ENCODE results near the gene TCP11L2. TPM values are rescaled to one million over a fixed set of nuclear protein-coding genes. Genes with fewer than 3 reads are reported as not detected.
"Not testable (repeated sequence)": the region's sequence is repeated elsewhere in the genome, so short reads cannot be mapped to it uniquely, and the experiment has no call there.

The TCP11L2 gene
- total RNA-seq, 1 donor from 2014 or later, result 126 TPM

DNA sequence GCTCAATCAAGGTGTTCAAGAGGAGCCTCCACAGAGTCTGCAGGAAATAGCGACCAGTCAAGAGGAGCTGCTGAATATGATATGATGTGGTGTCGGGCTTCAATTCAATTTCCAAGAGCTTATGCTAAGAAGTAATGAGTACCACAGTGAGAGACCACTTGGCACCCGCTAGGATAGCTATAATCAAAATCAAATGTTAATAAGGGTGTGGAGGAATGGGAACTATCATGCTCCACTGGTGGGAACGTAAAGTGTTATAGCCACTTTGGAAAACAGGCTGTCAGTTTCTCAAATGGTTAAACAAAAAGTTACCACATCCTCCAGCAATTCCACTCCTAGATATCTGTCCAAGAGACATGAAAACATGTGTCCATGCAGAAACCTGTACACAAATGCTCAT, 61.7 kb downstream of the TCP11L2 start:
- Histone ChIP-seq H3K4me1 (peaks cover 7% of the 10 kb centered on the region), H3K27ac (replicated peaks) (no peak overlapping the region), H3K9me3 (replicated peaks) (no peaks in the 10 kb centered on the region), H3K4me3 (no peak overlapping the region), H3K27me3 (ENCODE audit: low read depth) (no peaks in the 10 kb centered on the region), H3K36me3 (peaks cover 36% of the 10 kb centered on the region)
- no peak for DNase-seq
- intact Hi-C loops (cut with micrococcal nuclease), result no loop called here
- TF ChIP-seq, protein P1, sequence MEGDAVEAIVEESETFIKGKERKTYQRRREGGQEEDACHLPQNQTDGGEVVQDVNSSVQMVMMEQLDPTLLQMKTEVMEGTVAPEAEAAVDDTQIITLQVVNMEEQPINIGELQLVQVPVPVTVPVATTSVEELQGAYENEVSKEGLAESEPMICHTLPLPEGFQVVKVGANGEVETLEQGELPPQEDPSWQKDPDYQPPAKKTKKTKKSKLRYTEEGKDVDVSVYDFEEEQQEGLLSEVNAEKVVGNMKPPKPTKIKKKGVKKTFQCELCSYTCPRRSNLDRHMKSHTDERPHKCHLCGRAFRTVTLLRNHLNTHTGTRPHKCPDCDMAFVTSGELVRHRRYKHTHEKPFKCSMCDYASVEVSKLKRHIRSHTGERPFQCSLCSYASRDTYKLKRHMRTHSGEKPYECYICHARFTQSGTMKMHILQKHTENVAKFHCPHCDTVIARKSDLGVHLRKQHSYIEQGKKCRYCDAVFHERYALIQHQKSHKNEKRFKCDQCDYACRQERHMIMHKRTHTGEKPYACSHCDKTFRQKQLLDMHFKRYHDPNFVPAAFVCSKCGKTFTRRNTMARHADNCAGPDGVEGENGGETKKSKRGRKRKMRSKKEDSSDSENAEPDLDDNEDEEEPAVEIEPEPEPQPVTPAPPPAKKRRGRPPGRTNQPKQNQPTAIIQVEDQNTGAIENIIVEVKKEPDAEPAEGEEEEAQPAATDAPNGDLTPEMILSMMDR (IDR thresholded peaks at IDR 0.05; ENCODE audit: borderline replicate concordance), result no peak

DNA sequence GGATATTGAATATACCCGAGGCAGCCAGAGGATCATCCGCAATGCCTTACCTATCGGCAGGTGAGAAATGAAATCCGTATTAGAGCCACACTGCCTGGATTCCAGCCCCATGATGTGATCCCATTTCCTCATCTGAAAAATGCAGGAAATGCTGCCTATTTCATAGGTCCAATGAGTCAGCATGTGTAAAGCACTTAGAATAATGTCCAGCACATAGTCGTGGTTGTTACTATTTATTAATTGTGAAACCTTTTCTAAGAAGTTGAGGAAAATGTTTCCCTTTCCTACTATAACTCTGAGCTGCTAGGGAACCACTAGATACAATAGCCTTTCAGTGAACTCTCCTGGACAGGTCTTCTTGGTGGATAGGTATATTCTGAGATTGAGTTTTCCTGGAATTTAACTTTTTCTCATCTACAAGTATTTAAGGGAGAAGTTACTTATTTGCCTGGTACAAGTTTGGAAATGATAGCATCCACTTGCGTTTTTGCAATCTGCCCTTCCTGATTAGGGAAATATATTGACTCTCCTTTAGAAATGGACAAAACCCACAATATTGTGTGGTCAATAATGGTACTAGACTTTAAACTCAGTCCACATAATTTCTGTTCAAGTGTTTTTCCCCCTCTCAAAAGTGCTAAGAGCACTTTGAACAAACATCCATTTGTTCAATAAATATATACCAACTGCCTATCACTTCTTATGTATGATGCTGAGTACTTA, 67.3 kb downstream of the TCP11L2 start:
- no peak overlapping the region for H3K4me3 ChIP-seq
- DNase-seq, result no peak
- TF ChIP-seq, protein P1 (IDR thresholded peaks at IDR 0.05; ENCODE audit: borderline replicate concordance), result no peak
- no peak overlapping the region for H3K27ac ChIP-seq (replicated peaks)
- no peaks in the 10 kb centered on the region for H3K27me3 ChIP-seq (ENCODE audit: low read depth)
- intact Hi-C loops (cut with micrococcal nuclease), result no loop called here
- H3K36me3 ChIP-seq, result peaks cover 68% of the 10 kb centered on the region
- H3K9me3 ChIP-seq (replicated peaks), result no peaks in the 10 kb centered on the region
- no peaks in the 10 kb centered on the region for H3K4me1 ChIP-seq

DNA sequence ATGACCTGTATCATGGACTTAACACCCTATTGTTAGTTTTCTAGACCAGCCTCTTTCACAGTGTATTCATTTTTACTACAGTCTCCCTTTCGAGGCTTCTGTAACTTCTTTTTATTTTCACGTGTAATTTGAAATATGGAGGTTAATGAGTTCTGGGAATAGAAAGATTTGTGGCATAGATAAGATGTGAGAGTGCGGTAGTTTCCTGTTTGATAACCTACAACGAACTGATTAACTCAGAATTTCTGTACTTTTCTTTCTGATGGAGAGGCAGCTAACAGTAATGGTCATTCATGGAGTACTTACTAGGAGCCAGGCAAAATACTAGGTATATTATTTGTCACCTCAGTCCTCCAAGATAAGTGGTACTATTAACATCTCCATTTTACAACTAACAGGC, 76.3 kb downstream of the TCP11L2 start:
- TF ChIP-seq, protein P1 (IDR thresholded peaks at IDR 0.05; ENCODE audit: borderline replicate concordance), result no peak

DNA sequence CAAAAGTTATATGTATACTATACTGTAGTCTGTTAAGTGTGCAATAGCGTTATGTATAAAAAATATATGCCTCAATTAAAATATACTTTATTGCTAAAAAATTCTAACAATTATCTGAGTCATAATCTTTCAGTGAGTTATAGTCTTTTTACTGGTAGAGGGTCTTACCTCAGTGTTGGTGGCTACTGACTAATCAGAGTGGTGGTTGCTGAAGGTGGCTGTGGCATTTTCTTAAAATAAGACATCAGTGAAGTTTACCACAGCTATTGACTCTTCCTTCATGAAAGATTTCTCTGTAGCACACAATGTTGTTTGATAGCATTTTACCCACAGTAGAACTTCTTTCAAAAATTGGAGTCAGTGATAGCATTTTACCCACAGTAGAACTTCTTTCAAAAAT, 78.4 kb downstream of the TCP11L2 start:
- no peak for DNase-seq
- no peaks in the 10 kb centered on the region for H3K4me1 ChIP-seq
- no peak overlapping the region for H3K4me3 ChIP-seq
- no peaks in the 10 kb centered on the region for H3K27me3 ChIP-seq (ENCODE audit: low read depth)
- no peak overlapping the region for H3K27ac ChIP-seq (replicated peaks)
- peaks cover 11% of the 10 kb centered on the region for H3K9me3 ChIP-seq (replicated peaks)
- TF ChIP-seq, protein P1 (IDR thresholded peaks at IDR 0.05; ENCODE audit: borderline replicate concordance), result no peak
- intact Hi-C loops (cut with micrococcal nuclease), result no loop called here
- peaks cover 83% of the 10 kb centered on the region for H3K36me3 ChIP-seq

More for the DNA sequence above, 76.3 kb downstream of the TCP11L2 start:
- no peak overlapping the region for H3K27ac ChIP-seq (replicated peaks)
- H3K36me3 ChIP-seq, result peaks cover 91% of the 10 kb centered on the region
- H3K4me1 ChIP-seq, result no peaks in the 10 kb centered on the region
- H3K9me3 ChIP-seq (replicated peaks), result peaks cover 11% of the 10 kb centered on the region
- intact Hi-C loops (cut with micrococcal nuclease), result no loop called here
- no peaks in the 10 kb centered on the region for H3K27me3 ChIP-seq (ENCODE audit: low read depth)
- no peak for DNase-seq
- no peak overlapping the region for H3K4me3 ChIP-seq

DNA sequence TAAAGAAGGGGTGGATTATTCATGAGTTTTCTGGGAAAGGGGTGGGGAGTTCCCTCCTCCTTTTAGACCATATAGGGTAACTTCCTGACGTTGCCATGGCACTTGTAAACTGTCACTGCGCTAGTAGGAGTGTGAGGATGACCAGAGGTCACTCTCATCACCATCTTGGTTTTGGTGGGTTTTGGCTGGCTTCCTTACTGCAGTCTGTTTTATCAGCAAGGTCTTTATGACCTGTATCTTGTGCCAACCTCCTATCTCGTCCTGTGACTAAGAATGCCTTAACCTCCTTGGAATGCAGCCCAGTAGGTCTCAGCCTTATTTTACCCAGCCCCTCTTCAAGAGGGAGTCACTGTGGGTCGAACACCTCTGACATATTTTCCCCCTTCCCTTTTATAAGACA, 79.3 kb downstream of the TCP11L2 start:
- H3K4me1 ChIP-seq; intact Hi-C loops (cut with micrococcal nuclease); DNase-seq; H3K27ac ChIP-seq (replicated peaks); H3K4me3 ChIP-seq; H3K27me3 ChIP-seq (ENCODE audit: low read depth): not testable (repeated sequence)
- Histone ChIP-seq H3K9me3 (replicated peaks) (peaks cover 11% of the 10 kb centered on the region), H3K36me3 (peaks cover 76% of the 10 kb centered on the region)

DNA sequence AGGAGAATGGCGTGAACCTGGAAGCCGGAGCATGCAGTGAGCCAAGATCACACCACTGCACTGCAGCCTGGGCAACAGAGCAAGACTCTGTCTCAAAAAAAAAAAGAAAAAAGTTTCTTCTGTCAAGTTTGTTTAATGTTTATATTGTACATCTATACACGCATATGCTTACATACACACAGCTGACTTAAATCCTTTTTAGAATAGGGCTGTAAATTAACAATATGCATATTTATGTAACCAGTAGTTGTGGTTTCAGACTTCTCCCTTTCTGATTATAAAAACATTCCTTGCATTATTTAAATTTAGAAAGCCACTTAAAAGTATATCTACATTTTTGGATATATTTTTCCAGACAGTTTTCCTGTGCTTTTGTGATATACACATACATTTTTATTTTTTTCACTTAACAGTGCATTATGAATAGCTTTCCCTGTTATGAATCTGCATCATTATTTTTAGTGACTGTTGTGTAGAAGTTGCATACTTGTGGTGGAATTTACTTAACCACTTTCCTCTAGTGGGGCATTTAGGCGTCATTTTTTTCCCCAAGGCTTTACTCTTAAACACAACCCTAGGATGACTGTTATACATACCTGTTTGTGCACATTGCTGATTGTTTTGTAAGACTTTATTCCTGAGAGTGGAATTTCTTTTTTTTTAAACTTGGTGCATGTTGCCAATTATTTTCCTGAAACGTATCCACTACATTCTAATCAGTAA, 84.4 kb downstream of the TCP11L2 start:
- peaks cover 9% of the 10 kb centered on the region for H3K9me3 ChIP-seq (replicated peaks)
- no peak overlapping the region for H3K27ac ChIP-seq (replicated peaks)
- H3K4me1 ChIP-seq, result no peaks in the 10 kb centered on the region
- H3K4me3 ChIP-seq, result no peak overlapping the region
- intact Hi-C loops (cut with micrococcal nuclease), result loop anchor here (5.0 kb wide), 1 partner anchor 530 kb away; no protein-coding TSS in a partner anchor
- TF ChIP-seq, protein P1 (IDR thresholded peaks at IDR 0.05; ENCODE audit: borderline replicate concordance), result no peak
- peaks cover 30% of the 10 kb centered on the region for H3K36me3 ChIP-seq
- no peak for DNase-seq
- H3K27me3 ChIP-seq (ENCODE audit: low read depth), result no peaks in the 10 kb centered on the region

Data from left ventricle myocardium inferior (tissue), 1 donor.